ENCODE results near the gene ACVR2B. TPM values are rescaled to one million over a fixed set of nuclear protein-coding genes. Genes with fewer than 3 reads are reported as not detected.

Gene ACVR2B
- total RNA-seq, 1 donor: 1.6 TPM

DNA sequence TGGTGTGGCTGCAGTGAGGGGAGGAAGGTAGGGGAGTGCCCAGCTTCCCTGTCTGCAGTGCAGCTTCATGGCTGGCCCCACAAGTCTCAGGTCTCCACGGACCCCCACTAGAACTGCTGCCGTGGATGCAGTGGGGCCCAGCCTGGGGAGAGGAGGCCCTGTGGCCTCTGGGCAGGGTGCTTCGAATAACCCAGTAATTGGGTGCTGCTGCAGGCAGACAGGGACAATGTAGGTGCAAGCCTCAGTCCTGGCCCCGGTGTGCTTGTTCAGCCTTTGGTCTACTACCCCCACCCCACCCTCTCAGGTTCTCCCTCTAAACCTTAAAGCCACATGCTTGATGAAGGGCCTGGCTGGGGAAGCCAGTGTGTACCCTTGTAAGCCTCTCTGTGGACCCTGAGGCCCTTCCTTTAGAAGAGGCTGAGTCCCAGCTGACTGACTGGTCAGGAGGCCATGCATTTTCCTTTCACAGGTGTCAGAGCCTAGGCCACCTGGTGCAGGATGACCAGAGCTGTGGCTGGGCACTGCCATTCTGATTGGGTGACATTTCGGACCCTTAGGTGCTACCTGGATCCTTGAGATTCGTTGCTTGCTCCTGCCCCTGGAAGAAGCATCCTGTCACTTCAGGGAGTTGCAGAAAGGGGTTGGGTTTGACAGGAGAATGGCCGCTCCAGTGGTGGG lies 21.4 kb downstream of the ACVR2B start:
- TF ChIP-seq, protein P1, sequence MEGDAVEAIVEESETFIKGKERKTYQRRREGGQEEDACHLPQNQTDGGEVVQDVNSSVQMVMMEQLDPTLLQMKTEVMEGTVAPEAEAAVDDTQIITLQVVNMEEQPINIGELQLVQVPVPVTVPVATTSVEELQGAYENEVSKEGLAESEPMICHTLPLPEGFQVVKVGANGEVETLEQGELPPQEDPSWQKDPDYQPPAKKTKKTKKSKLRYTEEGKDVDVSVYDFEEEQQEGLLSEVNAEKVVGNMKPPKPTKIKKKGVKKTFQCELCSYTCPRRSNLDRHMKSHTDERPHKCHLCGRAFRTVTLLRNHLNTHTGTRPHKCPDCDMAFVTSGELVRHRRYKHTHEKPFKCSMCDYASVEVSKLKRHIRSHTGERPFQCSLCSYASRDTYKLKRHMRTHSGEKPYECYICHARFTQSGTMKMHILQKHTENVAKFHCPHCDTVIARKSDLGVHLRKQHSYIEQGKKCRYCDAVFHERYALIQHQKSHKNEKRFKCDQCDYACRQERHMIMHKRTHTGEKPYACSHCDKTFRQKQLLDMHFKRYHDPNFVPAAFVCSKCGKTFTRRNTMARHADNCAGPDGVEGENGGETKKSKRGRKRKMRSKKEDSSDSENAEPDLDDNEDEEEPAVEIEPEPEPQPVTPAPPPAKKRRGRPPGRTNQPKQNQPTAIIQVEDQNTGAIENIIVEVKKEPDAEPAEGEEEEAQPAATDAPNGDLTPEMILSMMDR (IDR thresholded peaks at IDR 0.05; ENCODE audit: insufficient read depth, low read length): no peak
- no peak for DNase-seq (ENCODE audit: low read depth)
- H3K4me3 ChIP-seq (ENCODE audit: low read depth, low read length): no peak overlapping the region

DNA sequence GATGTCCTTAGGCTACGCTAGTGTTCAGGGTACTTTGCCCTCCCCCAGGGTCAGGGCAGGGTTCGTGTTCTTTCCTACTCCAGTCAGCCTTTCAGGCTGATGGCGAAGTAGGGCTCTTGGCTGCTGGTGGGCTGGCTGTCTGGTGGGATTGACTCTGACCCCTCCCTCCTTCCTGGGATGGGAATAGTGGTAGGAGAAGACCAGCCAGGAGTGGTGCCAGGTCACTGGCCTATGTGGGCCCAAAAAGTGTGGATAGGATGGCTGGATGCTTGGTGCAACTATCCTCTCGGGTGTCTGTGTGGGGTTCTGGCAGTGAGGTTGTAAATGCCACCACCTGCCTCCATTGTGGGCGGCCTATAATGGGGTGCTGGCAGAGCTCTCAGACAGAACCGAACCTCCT lies 22.0 kb downstream of the ACVR2B start:
- no peak for DNase-seq (ENCODE audit: low read depth)
- H3K4me3 ChIP-seq (ENCODE audit: low read depth, low read length): no peak overlapping the region
- TF ChIP-seq, protein P1 (IDR thresholded peaks at IDR 0.05; ENCODE audit: insufficient read depth, low read length): no peak

DNA sequence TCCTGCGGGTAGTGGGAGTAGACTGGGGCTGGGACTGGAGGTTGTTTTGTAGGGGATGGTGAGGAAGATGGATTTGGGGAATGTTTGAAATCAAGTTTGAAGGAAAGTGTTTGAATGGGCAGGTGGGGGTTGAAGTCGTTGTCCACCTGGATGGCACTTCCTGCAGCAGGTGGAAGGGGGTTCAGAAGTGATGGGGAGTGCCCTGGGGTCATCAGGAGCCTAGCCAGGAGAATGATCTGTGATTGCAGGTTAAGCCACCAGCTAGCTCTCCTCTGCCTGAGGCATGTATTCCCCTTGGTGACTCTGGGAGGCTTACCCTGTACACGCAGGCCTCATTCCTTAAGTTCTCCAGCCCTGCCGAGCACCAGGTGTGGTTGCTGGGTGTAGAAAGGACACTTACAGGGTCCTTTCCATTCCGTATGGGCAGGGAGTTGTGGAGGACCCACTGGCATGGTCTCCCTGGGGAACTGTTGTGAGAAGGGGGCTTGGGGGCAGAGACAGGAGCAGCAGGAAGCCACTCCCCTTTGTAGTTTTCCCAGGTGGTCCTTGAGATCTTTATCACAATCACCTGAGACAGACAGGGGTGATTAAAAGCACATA lies 22.6 kb downstream of the ACVR2B start:
- DNase-seq (ENCODE audit: low read depth): no peak
- no peak overlapping the region for H3K4me3 ChIP-seq (ENCODE audit: low read depth, low read length)
- TF ChIP-seq, protein P1 (IDR thresholded peaks at IDR 0.05; ENCODE audit: insufficient read depth, low read length): no peak

- TF ChIP-seq, protein P1 (IDR thresholded peaks at IDR 0.05; ENCODE audit: insufficient read depth, low read length): no peak
- H3K4me3 ChIP-seq (ENCODE audit: low read depth, low read length): no peak overlapping the region
- no peak for DNase-seq (ENCODE audit: low read depth)
These were observed 23.5 kb downstream of the ACVR2B start for GRCh38 chr3:38477057-38477820.

- TF ChIP-seq, protein P1 (IDR thresholded peaks at IDR 0.05; ENCODE audit: insufficient read depth, low read length): no peak
- no peak overlapping the region for H3K4me3 ChIP-seq (ENCODE audit: low read depth, low read length)
- DNase-seq (ENCODE audit: low read depth): no peak
These were observed 24.3 kb downstream of the ACVR2B start for GRCh38 chr3:38477839-38478450.

- H3K4me3 ChIP-seq (ENCODE audit: low read depth, low read length): no peak overlapping the region
- no peak for DNase-seq (ENCODE audit: low read depth)
- TF ChIP-seq, protein P1 (IDR thresholded peaks at IDR 0.05; ENCODE audit: insufficient read depth, low read length): no peak
These were observed 25.2 kb downstream of the ACVR2B start for GRCh38 chr3:38478901-38479300.

Data from fibroblast of the aortic adventitia (primary cell).